Effector memory CD4-positive, alpha-beta T cell (primary cell): ENCODE data around the gene TMEM11.
"Not testable (repeated sequence)": the region's sequence is repeated elsewhere in the genome, so short reads cannot be mapped to it uniquely, and the experiment has no call there.

Source experiments
- DNase-seq, 3 donors: peaks; one replicate each; pipeline ENCODE4 v3.0.0-alpha.2; 2020
- H3K27ac ChIP-seq: 2 replicates; pipeline ENCODE4 v1.7.0; 2013; ENCODE audit warnings: mild to moderate bottlenecking, low read length, moderate library complexity; ENCODE audit not compliant: insufficient read depth, poor library complexity, severe bottlenecking
- H3K27me3 ChIP-seq: replicated peaks from 2 replicates; pipeline ENCODE4 v1.7.0; 2013; ENCODE audit warnings: mild to moderate bottlenecking, low read length; ENCODE audit not compliant: insufficient read depth, control insufficient read depth, poor library complexity, severe bottlenecking
- H3K36me3 ChIP-seq: 2 replicates; pipeline ENCODE4 v1.7.0; 2013; ENCODE audit warnings: mild to moderate bottlenecking, low read length, moderate library complexity; ENCODE audit not compliant: control insufficient read depth, insufficient read depth
- H3K4me1 ChIP-seq: 2 replicates; pipeline ENCODE4 v1.7.0; 2013; ENCODE audit warnings: low read length, mild to moderate bottlenecking; ENCODE audit not compliant: control insufficient read depth, insufficient read depth, poor library complexity, severe bottlenecking
- H3K4me3 ChIP-seq: 2 replicates; pipeline ENCODE4 v1.7.0; 2013; ENCODE audit warnings: low read length, low read depth, mild to moderate bottlenecking; ENCODE audit not compliant: insufficient read depth, poor library complexity, severe bottlenecking
- H3K9me3 ChIP-seq: 2 replicates; pipeline ENCODE4 v1.7.0; 2013; ENCODE audit warnings: mild to moderate bottlenecking, low read length, moderate library complexity; ENCODE audit not compliant: control insufficient read depth

Gene TMEM11

GRCh38 chr17:21199311-21199710 is 14.7 kb downstream of the TMEM11 start:
- DNase-seq: no peak
- Histone ChIP-seq H3K9me3 (no peaks in the 10 kb centered on the region), H3K27me3 (no peaks in the 10 kb centered on the region), H3K4me3 (no peak overlapping the region), H3K36me3 (peaks cover 37% of the 10 kb centered on the region), H3K27ac (no peak overlapping the region), H3K4me1 (peaks cover 3% of the 10 kb centered on the region)

DNA sequence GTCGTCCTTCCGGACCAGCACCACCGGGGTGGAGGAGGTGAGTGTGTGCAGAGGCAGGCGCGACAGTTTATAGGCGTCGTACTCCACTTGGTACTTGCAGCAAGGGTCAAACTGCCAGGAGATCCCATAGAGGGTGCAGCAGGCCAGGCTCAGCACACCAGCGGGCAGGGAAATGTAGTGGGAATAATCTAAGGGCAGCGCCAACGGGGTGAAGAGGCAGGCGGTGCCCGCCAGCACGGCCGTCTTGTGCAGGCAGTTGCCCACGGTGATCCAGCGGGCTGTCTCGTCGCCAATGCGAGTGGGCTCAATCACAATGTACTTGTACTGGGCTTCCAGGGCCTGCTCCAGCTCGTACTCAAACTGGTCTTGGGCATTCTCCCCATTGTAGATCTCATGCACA is 15.6 kb downstream of the TMEM11 start:
- H3K9me3 ChIP-seq: no peaks in the 10 kb centered on the region
- no peak for DNase-seq
- H3K27me3 ChIP-seq: no peaks in the 10 kb centered on the region
- no peak overlapping the region for H3K4me3 ChIP-seq
- no peak overlapping the region for H3K27ac ChIP-seq
- peaks cover 37% of the 10 kb centered on the region for H3K36me3 ChIP-seq
- peaks cover 3% of the 10 kb centered on the region for H3K4me1 ChIP-seq

DNA sequence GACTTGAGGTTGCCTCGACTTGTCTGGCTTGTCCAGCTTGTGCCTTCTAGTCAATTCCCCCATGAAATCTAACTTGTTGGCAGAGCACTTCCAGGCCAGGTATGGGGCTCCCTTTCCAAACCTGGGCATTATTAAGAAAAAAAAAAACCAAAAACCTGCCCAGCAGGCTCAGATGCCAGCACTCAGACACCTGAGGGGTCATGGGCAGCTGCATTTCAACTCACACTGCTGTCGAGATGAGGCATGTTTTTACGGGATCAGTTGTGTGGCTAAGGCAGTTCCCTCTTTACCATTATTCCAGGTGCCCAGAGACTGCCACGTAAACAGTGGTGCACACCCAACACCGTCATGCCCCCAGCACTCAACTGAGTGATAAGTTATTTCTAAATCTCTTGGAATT is 17.8 kb downstream of the TMEM11 start:
- Histone ChIP-seq H3K9me3 (no peaks in the 10 kb centered on the region), H3K27ac (no peak overlapping the region)

DNA sequence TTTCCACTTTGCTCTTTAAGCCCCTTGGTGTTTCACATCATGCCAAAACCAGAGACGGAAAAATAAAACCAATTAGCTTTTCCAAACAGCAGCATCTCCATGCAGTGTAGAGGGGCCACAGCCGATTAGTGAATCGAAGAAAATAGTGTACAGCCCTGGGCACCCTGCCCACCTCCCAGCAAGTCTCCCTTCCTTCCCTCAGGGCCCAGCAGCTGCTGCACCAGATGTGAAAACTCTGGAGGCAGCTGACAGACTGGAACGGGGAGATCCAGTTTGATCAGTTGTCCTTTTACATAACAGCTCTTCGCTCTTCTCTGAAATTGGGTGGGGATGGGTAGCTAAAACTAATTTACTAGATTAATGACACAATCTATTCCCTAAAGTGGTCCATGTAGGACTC is 19.3 kb downstream of the TMEM11 start:
- Histone ChIP-seq H3K4me1 (no peaks in the 10 kb centered on the region), H3K9me3 (no peaks in the 10 kb centered on the region), H3K4me3 (no peak overlapping the region), H3K36me3 (peaks cover 23% of the 10 kb centered on the region), H3K27ac (no peak overlapping the region), H3K27me3 (no peaks in the 10 kb centered on the region)
- DNase-seq: no peak

More for the DNA sequence above, 17.8 kb downstream of the TMEM11 start:
- Histone ChIP-seq H3K4me1 (peaks cover under 1% of the 10 kb centered on the region), H3K36me3 (peaks cover 31% of the 10 kb centered on the region), H3K27me3 (no peaks in the 10 kb centered on the region), H3K4me3 (no peak overlapping the region)
- no peak for DNase-seq

DNA sequence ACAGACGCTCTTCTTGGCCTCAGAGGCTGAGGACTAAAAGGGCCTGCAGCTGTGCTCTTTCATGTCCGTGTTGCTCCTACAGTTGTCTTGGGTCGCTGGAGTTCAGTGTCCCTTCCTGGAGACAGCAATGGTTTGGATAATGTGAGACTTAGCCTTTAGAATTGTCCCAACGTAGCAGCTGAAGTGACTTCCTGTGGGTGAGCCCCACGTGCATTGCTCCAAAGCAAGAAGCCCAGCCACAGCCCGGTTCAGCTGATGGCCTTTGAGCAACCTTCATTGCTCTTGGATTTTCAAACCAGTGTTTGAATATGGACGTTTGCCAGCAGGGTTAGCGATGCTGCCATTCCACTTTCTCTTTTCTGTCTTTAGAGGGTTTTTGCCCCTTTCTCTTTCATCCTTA is 19.7 kb downstream of the TMEM11 start:
- peaks cover 21% of the 10 kb centered on the region for H3K36me3 ChIP-seq
- no peak overlapping the region for H3K4me3 ChIP-seq
- no peaks in the 10 kb centered on the region for H3K9me3 ChIP-seq
- no peaks in the 10 kb centered on the region for H3K4me1 ChIP-seq
- no peak overlapping the region for H3K27ac ChIP-seq
- H3K27me3 ChIP-seq: no peaks in the 10 kb centered on the region
- no peak for DNase-seq

DNA sequence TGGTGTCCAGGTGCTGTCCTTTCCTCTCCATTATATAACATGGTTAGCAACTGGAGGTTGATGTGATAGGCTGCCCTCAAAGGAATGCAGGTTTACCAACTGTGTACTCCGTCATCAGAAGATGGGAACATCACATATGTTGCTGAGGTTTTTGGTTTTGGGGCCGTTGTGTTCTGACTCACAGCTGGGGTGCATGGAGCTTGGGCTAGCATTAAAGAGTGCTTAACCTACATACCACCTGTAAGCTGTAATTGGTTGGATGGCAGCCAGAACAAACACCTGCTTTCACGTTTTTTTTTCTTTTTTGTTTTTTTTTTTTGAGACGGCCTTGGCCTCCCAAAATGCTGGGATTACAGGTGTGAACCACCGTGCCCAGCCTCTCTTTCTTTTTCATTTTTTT is 20.9 kb downstream of the TMEM11 start:
- no peak overlapping the region for H3K27ac ChIP-seq
- peaks cover 17% of the 10 kb centered on the region for H3K36me3 ChIP-seq
- H3K27me3 ChIP-seq: no peaks in the 10 kb centered on the region
- H3K4me3 ChIP-seq: no peak overlapping the region
- DNase-seq: no peak
- H3K4me1 ChIP-seq: no peaks in the 10 kb centered on the region
- H3K9me3 ChIP-seq: no peaks in the 10 kb centered on the region

DNA sequence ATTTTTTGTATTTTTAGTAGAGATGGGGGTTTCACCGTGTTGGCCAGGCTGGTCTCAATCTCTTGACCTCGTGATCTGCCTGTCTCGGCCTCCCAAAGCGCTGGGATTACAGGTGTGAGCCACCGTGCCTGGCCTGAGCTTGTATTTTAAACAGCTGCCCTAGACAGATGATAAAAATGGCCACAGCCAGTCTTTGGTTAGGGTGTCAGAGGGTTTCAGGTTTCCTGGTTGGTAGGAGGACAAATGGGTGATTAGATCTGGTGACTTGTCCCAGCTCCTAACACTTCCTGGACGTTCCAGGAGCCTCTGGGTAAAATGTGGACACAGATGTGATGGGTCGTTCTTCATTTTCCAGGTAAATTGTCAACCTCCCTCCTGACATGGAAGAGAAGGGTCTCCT is 21.5 kb downstream of the TMEM11 start:
- H3K27me3 ChIP-seq, H3K9me3 ChIP-seq, H3K4me3 ChIP-seq, H3K27ac ChIP-seq, DNase-seq, H3K4me1 ChIP-seq: not testable (repeated sequence)
- peaks cover 11% of the 10 kb centered on the region for H3K36me3 ChIP-seq

- Histone ChIP-seq H3K27ac (no peak overlapping the region), H3K36me3 (peaks cover 5% of the 10 kb centered on the region), H3K4me3 (no peak overlapping the region), H3K4me1 (no peaks in the 10 kb centered on the region), H3K27me3 (no peaks in the 10 kb centered on the region), H3K9me3 (no peaks in the 10 kb centered on the region)
- no peak for DNase-seq
Measured at GRCh38 chr17:21191698-21192097, 22.3 kb downstream of the TMEM11 start.

DNA sequence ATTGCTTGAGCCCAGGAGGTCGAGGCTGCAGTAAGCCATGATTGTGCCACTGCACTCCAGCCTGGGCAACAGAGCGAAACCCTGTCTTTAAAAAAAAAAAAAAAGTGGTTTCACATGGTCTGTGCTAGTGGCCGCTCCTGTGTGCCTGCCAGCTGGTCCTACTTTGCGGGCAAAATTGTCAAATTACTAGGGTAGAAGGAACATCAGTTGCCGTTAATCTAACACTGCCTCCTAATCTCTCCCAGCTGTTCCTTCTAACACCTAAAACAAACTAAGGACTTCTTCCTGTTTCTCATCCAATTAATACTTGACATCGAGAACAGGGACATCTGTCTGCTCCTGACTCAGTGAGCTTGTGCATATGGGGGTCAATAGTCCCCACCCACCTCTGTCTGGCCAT is 23.9 kb downstream of the TMEM11 start:
- Histone ChIP-seq H3K9me3 (no peaks in the 10 kb centered on the region), H3K4me3 (no peak overlapping the region), H3K27ac (no peak overlapping the region), H3K36me3 (peaks cover 11% of the 10 kb centered on the region), H3K4me1 (no peaks in the 10 kb centered on the region), H3K27me3 (no peaks in the 10 kb centered on the region)
- DNase-seq: no peak

DNA sequence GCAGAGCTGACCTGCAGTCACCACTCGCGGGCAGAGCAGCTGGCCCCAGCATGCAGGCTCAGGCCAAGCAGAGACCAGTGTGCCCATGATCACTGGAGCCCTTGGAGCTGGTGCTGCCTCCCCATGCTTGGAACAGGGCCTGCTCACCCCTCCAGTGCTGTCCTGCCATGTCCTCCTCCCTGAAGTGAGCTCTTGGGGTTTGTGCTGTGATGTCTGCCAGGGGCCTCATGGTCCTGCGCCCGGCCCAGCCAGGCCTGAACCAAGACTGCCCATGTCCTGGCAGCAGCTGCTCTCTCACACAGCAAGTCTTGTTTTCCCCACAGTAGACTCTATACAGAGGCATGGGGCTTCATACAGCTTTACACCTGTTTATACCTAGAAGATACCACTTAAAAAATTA is 24.6 kb downstream of the TMEM11 start:
- no peak overlapping the region for H3K4me3 ChIP-seq
- no peaks in the 10 kb centered on the region for H3K4me1 ChIP-seq
- no peaks in the 10 kb centered on the region for H3K27me3 ChIP-seq
- no peak for DNase-seq
- no peaks in the 10 kb centered on the region for H3K9me3 ChIP-seq
- no peak overlapping the region for H3K27ac ChIP-seq
- peaks cover 11% of the 10 kb centered on the region for H3K36me3 ChIP-seq
